Measurements from ENCODE around the gene MYH7B.

MYH7B gene

DNA sequence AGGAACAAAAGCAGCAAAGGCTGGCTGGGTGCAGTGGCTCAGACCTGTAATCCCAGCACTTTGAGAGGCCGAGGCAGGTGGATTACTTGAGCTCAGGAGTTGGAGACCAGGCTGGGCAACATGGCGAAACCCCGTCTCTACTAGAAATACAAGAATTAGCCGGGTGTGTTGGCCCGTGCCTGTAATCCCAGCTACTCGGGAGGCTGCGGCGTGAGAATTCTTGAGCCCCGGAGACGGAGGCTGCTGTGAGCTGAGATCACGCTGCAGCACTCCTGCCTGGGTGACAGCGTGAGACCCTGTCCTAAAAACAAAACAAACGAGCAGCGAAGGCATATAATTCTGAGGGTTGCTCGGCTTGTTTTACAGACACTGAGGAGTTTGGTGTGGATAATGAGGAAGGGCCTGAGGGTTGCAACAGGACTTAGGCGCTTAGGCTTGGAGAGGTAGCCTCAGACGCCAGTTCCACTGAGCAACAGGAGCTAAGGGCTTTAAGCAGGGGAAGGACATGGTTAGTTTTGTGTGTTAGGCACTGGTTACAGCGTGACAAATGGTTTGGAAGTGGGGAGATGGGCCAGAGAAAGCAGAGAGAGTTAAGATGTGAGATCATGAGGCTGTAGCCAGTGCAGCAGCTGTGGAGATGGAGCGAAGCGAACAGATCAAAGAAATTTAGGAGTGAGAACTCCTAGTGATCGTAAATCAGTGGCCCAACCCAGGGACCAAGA, 1.2 kb downstream of the MYH7B start:
- no peaks in the 10 kb centered on the region for H3K36me3 ChIP-seq
- TF ChIP-seq, protein P1, sequence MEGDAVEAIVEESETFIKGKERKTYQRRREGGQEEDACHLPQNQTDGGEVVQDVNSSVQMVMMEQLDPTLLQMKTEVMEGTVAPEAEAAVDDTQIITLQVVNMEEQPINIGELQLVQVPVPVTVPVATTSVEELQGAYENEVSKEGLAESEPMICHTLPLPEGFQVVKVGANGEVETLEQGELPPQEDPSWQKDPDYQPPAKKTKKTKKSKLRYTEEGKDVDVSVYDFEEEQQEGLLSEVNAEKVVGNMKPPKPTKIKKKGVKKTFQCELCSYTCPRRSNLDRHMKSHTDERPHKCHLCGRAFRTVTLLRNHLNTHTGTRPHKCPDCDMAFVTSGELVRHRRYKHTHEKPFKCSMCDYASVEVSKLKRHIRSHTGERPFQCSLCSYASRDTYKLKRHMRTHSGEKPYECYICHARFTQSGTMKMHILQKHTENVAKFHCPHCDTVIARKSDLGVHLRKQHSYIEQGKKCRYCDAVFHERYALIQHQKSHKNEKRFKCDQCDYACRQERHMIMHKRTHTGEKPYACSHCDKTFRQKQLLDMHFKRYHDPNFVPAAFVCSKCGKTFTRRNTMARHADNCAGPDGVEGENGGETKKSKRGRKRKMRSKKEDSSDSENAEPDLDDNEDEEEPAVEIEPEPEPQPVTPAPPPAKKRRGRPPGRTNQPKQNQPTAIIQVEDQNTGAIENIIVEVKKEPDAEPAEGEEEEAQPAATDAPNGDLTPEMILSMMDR (IDR thresholded peaks at IDR 0.05) = no peak
- H3K4me3 ChIP-seq (ENCODE audit: low read depth in 1 of 2, low read length in 1 of 2) = no peak overlapping the region
- H3K9me3 ChIP-seq = no peaks in the 10 kb centered on the region
- H3K27ac ChIP-seq = no peak overlapping the region
- peaks cover 16 to 17% of the 10 kb centered on the region in 2 experiments for H3K4me1 ChIP-seq (ENCODE audit: control insufficient read depth in 1 of 2, insufficient read depth in 1 of 2, low read depth in 1 of 2, low read length in 1 of 2)
- H3K27me3 ChIP-seq = no peaks in the 10 kb centered on the region

DNA sequence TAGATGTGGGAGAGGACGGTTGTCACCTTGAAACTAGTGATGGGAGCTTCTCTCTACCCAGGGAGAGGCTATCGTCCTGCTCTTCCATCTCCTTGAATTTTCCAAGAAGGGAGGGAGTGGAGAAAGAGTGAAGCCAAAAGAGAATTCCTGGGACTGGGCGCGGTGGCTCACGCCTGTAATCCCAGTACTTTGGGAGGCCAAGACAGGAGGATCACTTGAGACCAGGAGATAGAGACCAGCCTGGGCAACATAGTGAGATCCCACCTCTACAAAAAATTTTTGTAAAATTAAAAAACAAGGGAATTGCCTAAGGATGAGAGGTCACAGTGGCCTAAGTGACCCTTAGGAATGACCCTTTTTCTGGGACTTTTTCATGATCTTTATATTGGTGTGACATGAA, 8.8 kb downstream of the MYH7B start:
- TF ChIP-seq, protein P1 (IDR thresholded peaks at IDR 0.05) = no peak
- no peaks in the 10 kb centered on the region for H3K9me3 ChIP-seq

DNA sequence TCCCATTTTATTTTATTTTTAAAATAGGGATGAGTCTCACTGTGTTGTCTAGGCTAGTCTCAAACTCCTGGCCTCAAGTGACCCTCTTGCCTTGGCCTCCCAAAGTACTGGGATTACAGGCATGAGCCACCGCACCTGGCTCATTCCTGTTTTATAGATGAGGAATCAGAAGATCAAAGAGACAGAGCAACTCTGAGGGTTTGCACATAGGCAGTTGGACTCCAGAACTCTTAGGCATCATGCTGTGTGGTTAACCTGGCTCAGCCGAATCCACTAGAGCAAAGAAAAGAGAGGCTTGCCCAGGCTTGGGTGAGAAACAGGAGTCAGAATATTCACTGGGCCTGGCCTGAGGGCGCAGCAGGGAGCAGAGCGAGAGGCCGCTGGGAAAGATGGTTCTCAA, 9.4 kb downstream of the MYH7B start:
- TF ChIP-seq, protein P1 (IDR thresholded peaks at IDR 0.05) = no peak
- Histone ChIP-seq H3K36me3 (no peaks in the 10 kb centered on the region), H3K27ac (no peak overlapping the region), H3K9me3 (no peaks in the 10 kb centered on the region), H3K27me3 (no peaks in the 10 kb centered on the region), H3K4me1 (ENCODE audit: control insufficient read depth in 1 of 2, insufficient read depth in 1 of 2, low read depth in 1 of 2, low read length in 1 of 2) (no peaks in the 10 kb centered on the region), H3K4me3 (ENCODE audit: low read depth in 1 of 2, low read length in 1 of 2) (no peak overlapping the region)

More for the DNA sequence above, 8.8 kb downstream of the MYH7B start:
- Histone ChIP-seq H3K36me3 (no peaks in the 10 kb centered on the region), H3K27ac (no peak overlapping the region), H3K4me3 (ENCODE audit: low read depth in 1 of 2, low read length in 1 of 2) (no peak overlapping the region), H3K4me1 (ENCODE audit: control insufficient read depth in 1 of 2, insufficient read depth in 1 of 2, low read depth in 1 of 2, low read length in 1 of 2) (no peaks in the 10 kb centered on the region), H3K27me3 (no peaks in the 10 kb centered on the region)

DNA sequence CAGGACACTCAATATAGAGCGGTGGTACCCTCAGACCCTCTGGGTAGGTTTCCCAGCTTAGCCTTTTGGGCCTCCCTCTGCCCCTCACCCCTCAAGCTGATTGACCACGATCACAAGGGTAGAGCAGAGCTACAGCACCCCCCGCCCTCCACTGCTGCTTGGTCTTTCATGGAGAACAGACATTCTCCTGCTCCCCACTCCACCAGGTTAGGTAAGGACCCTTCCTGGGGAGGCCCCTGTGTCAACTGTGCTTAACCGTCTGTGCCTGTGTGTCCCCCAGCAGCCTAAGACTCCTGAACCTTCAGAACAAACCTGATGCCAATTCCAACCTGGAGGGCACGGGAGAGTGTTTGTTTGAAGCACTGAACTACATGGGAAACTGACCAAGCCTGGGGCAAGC, 11.8 kb downstream of the MYH7B start:
- Histone ChIP-seq H3K4me3 (ENCODE audit: low read depth in 1 of 2, low read length in 1 of 2) (no peak overlapping the region), H3K27ac (no peak overlapping the region), H3K27me3 (no peaks in the 10 kb centered on the region), H3K4me1 (ENCODE audit: control insufficient read depth in 1 of 2, insufficient read depth in 1 of 2, low read depth in 1 of 2, low read length in 1 of 2) (no peaks in the 10 kb centered on the region), H3K36me3 (no peaks in the 10 kb centered on the region), H3K9me3 (no peaks in the 10 kb centered on the region)
- TF ChIP-seq, protein P1 (IDR thresholded peaks at IDR 0.05) = no peak

DNA sequence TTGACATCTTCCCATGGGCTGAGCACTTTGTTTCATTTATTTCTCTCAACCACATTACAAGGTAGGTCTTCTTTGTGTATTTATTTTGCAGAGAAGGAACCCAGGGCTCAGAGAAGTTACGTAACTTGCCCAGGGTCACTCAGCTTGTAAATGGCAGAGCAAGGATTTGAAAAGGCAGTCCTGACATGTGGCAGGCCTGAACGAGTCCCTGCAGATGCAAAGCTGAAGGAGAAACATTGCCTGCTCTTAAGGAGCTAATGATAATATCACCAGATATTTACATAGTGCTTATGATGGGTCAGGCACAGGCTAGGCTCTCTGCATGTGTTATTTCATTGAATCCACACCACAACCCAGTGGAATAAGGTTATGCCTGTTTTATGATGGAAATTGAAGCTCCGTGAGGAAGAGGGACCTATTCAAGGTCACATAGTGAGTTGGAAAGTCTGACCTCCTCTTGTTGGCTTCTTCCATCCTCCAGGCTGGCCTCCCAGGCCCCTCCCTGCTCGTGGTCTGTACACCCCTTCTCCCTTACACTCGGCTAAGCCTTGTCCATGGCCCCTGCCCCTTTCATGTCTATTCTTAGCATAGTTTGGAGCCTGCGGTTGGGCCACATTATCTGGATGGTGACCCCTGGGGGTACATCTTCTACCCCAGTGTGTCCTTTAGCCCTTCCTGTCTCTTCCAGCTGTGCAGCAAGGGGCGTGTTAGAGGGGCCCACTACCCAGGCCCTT, 12.5 kb downstream of the MYH7B start:
- H3K4me1 ChIP-seq (ENCODE audit: control insufficient read depth in 1 of 2, insufficient read depth in 1 of 2, low read depth in 1 of 2, low read length in 1 of 2) = no peaks in the 10 kb centered on the region
- no peaks in the 10 kb centered on the region for H3K27me3 ChIP-seq
- no peaks in the 10 kb centered on the region for H3K9me3 ChIP-seq
- no peaks in the 10 kb centered on the region for H3K36me3 ChIP-seq
- TF ChIP-seq, protein P1 (IDR thresholded peaks at IDR 0.05) = no peak
- H3K4me3 ChIP-seq (ENCODE audit: low read depth in 1 of 2, low read length in 1 of 2) = no peak overlapping the region
- H3K27ac ChIP-seq = no peak overlapping the region

Data from neutrophil (primary cell).